ENCODE measurements around the gene SLAMF7. TPM values are rescaled to one million over a fixed set of nuclear protein-coding genes. Genes with fewer than 3 reads are reported as not detected.
A peak's percentile ranks its signal among the peaks of the same experiment; 100 is the strongest.

The SLAMF7 gene
- total and polyA plus RNA-seq, 2 of the 8 experiments (the other 6 are each of a cell fraction or from before 2014, with no cell fraction given): not detected

GRCh38 chr1:160722726-160723125 lies 16.3 kb upstream of the SLAMF7 start:
- no peaks in the 10 kb centered on the region for H3K79me1 ChIP-seq (ENCODE audit: low read depth, low read length)
- H3K27me3 ChIP-seq (replicated peaks in 1 of 4; ENCODE audit: control insufficient read depth in 3 of 4, extremely low read depth in 1 of 4, insufficient read depth in 3 of 4, low read length in 3 of 4): no peaks in the 10 kb centered on the region
- H4K5ac ChIP-seq (ENCODE audit: insufficient read length, low read depth, low read length): no peak overlapping the region
- H4K20me1 ChIP-seq (replicated peaks in 1 of 2; ENCODE audit: control insufficient read depth in 1 of 2, insufficient read depth in 2 of 2, low read length in 2 of 2): no peaks in the 10 kb centered on the region
- no peaks in the 10 kb centered on the region; a peak in 1 of 8 replicates for H3K36me3 ChIP-seq (ENCODE audit: control insufficient read depth in 2 of 4, insufficient read depth in 4 of 4, low read length in 3 of 4)
- no peak overlapping the region for H2BK20ac ChIP-seq (ENCODE audit: low read length)
- H3K23ac ChIP-seq (ENCODE audit: insufficient read length): no peak overlapping the region
- H4K8ac ChIP-seq (ENCODE audit: extremely low read depth, insufficient read depth, low read length): no peak overlapping the region
- no peak overlapping the region for H3K14ac ChIP-seq (ENCODE audit: insufficient read length)
- H2AK5ac ChIP-seq (ENCODE audit: low read depth, low read length): no peak overlapping the region
- no peaks in the 10 kb centered on the region; a peak in 1 of 4 replicates for H3K9me3 ChIP-seq (ENCODE audit: insufficient read depth in 2 of 2, low read depth in 1 of 2, low read length in 1 of 2)
- DNase-seq (ENCODE audit: low read depth in 1 of 2, low spot score in 2 of 2) (no peak), FAIRE-seq (peak; percentile 13)
- H3K4me3 ChIP-seq (ENCODE audit: extremely low read depth in 1 of 4, insufficient read depth in 2 of 4, low read depth in 3 of 4, low read length in 4 of 4): no peak overlapping the region
- no peak overlapping the region for H3K9ac ChIP-seq (replicated peaks in 1 of 4; ENCODE audit: extremely low read depth in 1 of 4, low read depth in 3 of 4, low read length in 3 of 4)
- no peak overlapping the region for H4K91ac ChIP-seq (replicated peaks; ENCODE audit: insufficient read length, low read length)
- no peak overlapping the region for H2AFZ ChIP-seq (ENCODE audit: low read length)
- no peak overlapping the region for H3K56ac ChIP-seq (replicated peaks; ENCODE audit: insufficient read length, low read depth, low read length)
- H3K23me2 ChIP-seq (ENCODE audit: low read depth, low read length): no peaks in the 10 kb centered on the region
- no peak overlapping the region for H3K4ac ChIP-seq (replicated peaks; ENCODE audit: insufficient read length, low read depth, low read length)
- H2BK5ac ChIP-seq (ENCODE audit: low read depth, low read length): no peak overlapping the region
- H2BK120ac ChIP-seq (replicated peaks; ENCODE audit: low read depth, low read length): no peak overlapping the region
- ChIA-PET CTCF (ENCODE audit: partially characterized antibody) (interaction anchor here (0.8 to 6.8 kb wide), 9 partner anchors 11 to 232 kb away, joined by 3 to 41 read pairs (median 8); partner anchors contain the start of gene ITLN2), POLR2A (ENCODE audit: partially characterized antibody) (no interaction called here)
- no peak for TF ChIP-seq KDM5A (IDR thresholded peaks at IDR 0.05; ENCODE audit: low read length)
- TF ChIP-seq SRF (IDR thresholded peaks at IDR 0.05; ENCODE audit: low read depth, low read length): no peak
- TF ChIP-seq ASH2L (IDR thresholded peaks at IDR 0.05; ENCODE audit: low read length): no peak
- no peak for TF ChIP-seq CREB1 (IDR thresholded peaks at IDR 0.05)
- TF ChIP-seq TEAD4 (IDR thresholded peaks at IDR 0.05; ENCODE audit: low read depth, low read length): no peak
- TF ChIP-seq CHD2 (IDR thresholded peaks at IDR 0.05; ENCODE audit: low read length): no peak
- no peak for TF ChIP-seq PHF8 (conservative IDR thresholded peaks at IDR 0.05; ENCODE audit: low read depth, low read length)
- no peak for TF ChIP-seq RFX5 (IDR thresholded peaks at IDR 0.05; ENCODE audit: borderline replicate concordance, low read depth, low read length)
- no peak for TF ChIP-seq YY1 (IDR thresholded peaks at IDR 0.05; ENCODE audit: low read depth, low read length)
- TF ChIP-seq EZH2 (IDR thresholded peaks at IDR 0.05; ENCODE audit: low read depth, low read length, severe bottlenecking): no peak
- no peak for TF ChIP-seq GABPA (IDR thresholded peaks at IDR 0.05; ENCODE audit: borderline replicate concordance, insufficient read depth, low read length)
- no peak for TF ChIP-seq MAFK (IDR thresholded peaks at IDR 0.05; ENCODE audit: low read depth, low read length)
- no peak for TF ChIP-seq FOSL1 (IDR thresholded peaks at IDR 0.05; ENCODE audit: insufficient read depth, low read depth, low read length)
- no peak for TF ChIP-seq NRF1 (IDR thresholded peaks at IDR 0.05; ENCODE audit: low read depth, low read length)
- no peak for TF ChIP-seq SP1 (IDR thresholded peaks at IDR 0.05; ENCODE audit: low read depth, low read length)
- H3K18ac ChIP-seq (ENCODE audit: extremely low read depth, low read length): no peak overlapping the region
- no peak overlapping the region for H2BK15ac ChIP-seq (ENCODE audit: low read length)
- no peaks in the 10 kb centered on the region for H3K79me2 ChIP-seq (ENCODE audit: control insufficient read depth in 1 of 2, insufficient read depth in 2 of 2, low read length in 2 of 2)
- no peak overlapping the region for H3K27ac ChIP-seq (ENCODE audit: low read depth, low read length)
- no peak overlapping the region for H2BK12ac ChIP-seq (ENCODE audit: low read depth, low read length)
- no peak overlapping the region for H3K4me2 ChIP-seq (ENCODE audit: insufficient read depth in 1 of 2, low read depth in 2 of 2, low read length in 2 of 2)
- WGBS, 2 experiments (ENCODE audit: extremely low coverage in 1 of 2, insufficient coverage in 1 of 2, insufficient read length in 1 of 2, insufficient replicate concordance in 2 of 2, low coverage in 1 of 2, low lambda C conversion rate in 2 of 2, missing lambda C conversion rate in 1 of 2): 87% methylated on average over 10 of the region's 10 CpGs; no CpG with 5 or more reads in 1 of the 2 experiments
- peaks cover 0 to 5% (median 2%) of the 10 kb centered on the region in 4 experiments; a peak in 3 of 7 replicates for H3K4me1 ChIP-seq (replicated peaks in 1 of 4; ENCODE audit: control insufficient read depth in 3 of 4, insufficient read depth in 4 of 4, low read length in 3 of 4)

All from H1 (cell line).